ENCODE measurements around the gene TMEM161A. TPM values are rescaled to one million over a fixed set of nuclear protein-coding genes. Genes with fewer than 3 reads are reported as not detected.
"Not testable (repeated sequence)": the region's sequence is repeated elsewhere in the genome, so short reads cannot be mapped to it uniquely, and the experiment has no call there.

The TMEM161A gene
- total and polyA plus RNA-seq, 2 of the 13 experiments (the other 11 are each of a cell fraction or from before 2014, with no cell fraction given), result 25.9 to 31.4 TPM

DNA sequence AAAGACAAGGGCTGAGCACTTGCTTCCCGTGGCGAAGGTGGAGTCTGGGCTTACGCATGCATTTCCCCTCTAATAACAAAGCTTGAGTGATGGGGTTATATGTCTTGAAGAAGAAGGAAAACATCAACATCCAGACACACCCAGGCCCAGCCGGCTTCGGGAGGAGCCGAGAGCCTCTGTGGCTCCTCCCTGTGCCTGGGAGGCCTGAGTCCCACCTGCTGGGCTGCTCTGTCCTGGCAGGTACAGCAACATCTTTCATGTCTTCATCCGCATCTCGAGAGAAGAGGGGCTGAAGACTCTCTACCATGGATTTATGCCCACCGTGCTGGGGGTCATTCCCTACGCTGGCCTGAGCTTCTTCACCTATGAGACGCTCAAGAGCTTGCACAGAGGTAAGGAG, 30.6 kb downstream of the TMEM161A start:
- Histone ChIP-seq H3K27me3 (ENCODE audit: control insufficient read depth in 1 of 2, insufficient read depth in 2 of 2, low read length in 2 of 2) (no peaks in the 10 kb centered on the region), H3K4me2 (ENCODE audit: low read depth, low read length) (no peak overlapping the region), H3K4me1 (ENCODE audit: insufficient read depth, low read length) (peaks cover 50% of the 10 kb centered on the region), H3K79me2 (ENCODE audit: insufficient read depth, low read length) (no peaks in the 10 kb centered on the region), H3K27ac (ENCODE audit: extremely low read length, insufficient read depth, low read length) (no peak overlapping the region), H3K9me3 (ENCODE audit: low read length) (no peaks in the 10 kb centered on the region), H3K4me3 (replicated peaks in 1 of 3; ENCODE audit: insufficient read depth in 1 of 3, low read depth in 2 of 3, low read length in 3 of 3) (no peak overlapping the region), H3K9ac (ENCODE audit: insufficient read depth, low read depth, low read length) (no peak overlapping the region), H2AFZ (ENCODE audit: low read length) (no peak overlapping the region), H3K36me3 (replicated peaks in 1 of 2; ENCODE audit: control insufficient read depth in 1 of 2, insufficient read depth in 2 of 2, low read length in 2 of 2) (no peaks in the 10 kb centered on the region), H4K20me1 (ENCODE audit: insufficient read depth, low read length) (no peaks in the 10 kb centered on the region)
- ChIA-PET CTCF (ENCODE audit: low intra/inter-chr PET ratio, low total read pairs) (no interaction called here), POLR2A (interaction anchor here (1.4 kb wide), 1 partner anchor 8 kb away, joined by 5 read pairs; no protein-coding TSS in a partner anchor)
- no peak for DNase-seq (ENCODE audit: low spot score)
- no TSS peak for BruUV-seq (replicated peaks)
- ATAC-seq, result no peak
- FAIRE-seq, result no peak
- in situ Hi-C loops (cut with HindIII; ENCODE audit: extremely low pct_ligation_motif_present, low pct_unique_long_range_greater_than_20kb), result no loop called here
- WGBS (ENCODE audit: low lambda C conversion rate), result 91% methylated on average over 9 of the region's 11 CpGs
- intact Hi-C loops (cut with micrococcal nuclease; ENCODE audit: unreplicated experiment), result no loop called here
- TF ChIP-seq ZBTB42 (CRISPR knock-in tag; IDR thresholded peaks at IDR 0.05) (no peak), ZNF768 (CRISPR knock-in tag; IDR thresholded peaks at IDR 0.05) (no peak), PCBP2 (optimal IDR thresholded peaks at IDR 0.05; ENCODE audit: low read depth, low read length, poor library complexity, severe bottlenecking) (no peak), MEIS1 (CRISPR knock-in tag; IDR thresholded peaks at IDR 0.05; ENCODE audit: borderline replicate concordance) (no peak), ZNF430 (CRISPR knock-in tag; IDR thresholded peaks at IDR 0.05) (no peak), ZBTB37 (CRISPR knock-in tag; IDR thresholded peaks at IDR 0.05) (no peak)

- FAIRE-seq; H3K4me3 ChIP-seq (replicated peaks in 1 of 3; ENCODE audit: insufficient read depth in 1 of 3, low read depth in 2 of 3, low read length in 3 of 3); H2AFZ ChIP-seq (ENCODE audit: low read length); H3K27me3 ChIP-seq (ENCODE audit: control insufficient read depth in 1 of 2, insufficient read depth in 2 of 2, low read length in 2 of 2); POLR2A ChIA-PET; H3K27ac ChIP-seq (ENCODE audit: extremely low read length, insufficient read depth, low read length); H3K36me3 ChIP-seq (replicated peaks in 1 of 2; ENCODE audit: control insufficient read depth in 1 of 2, insufficient read depth in 2 of 2, low read length in 2 of 2); CTCF ChIA-PET (ENCODE audit: low intra/inter-chr PET ratio, low total read pairs); H3K9me3 ChIP-seq (ENCODE audit: low read length); ATAC-seq; H3K79me2 ChIP-seq (ENCODE audit: insufficient read depth, low read length); H4K20me1 ChIP-seq (ENCODE audit: insufficient read depth, low read length); H3K9ac ChIP-seq (ENCODE audit: insufficient read depth, low read depth, low read length); DNase-seq (ENCODE audit: low spot score); H3K4me2 ChIP-seq (ENCODE audit: low read depth, low read length); intact Hi-C loops (cut with micrococcal nuclease; ENCODE audit: unreplicated experiment); in situ Hi-C loops (cut with HindIII; ENCODE audit: extremely low pct_ligation_motif_present, low pct_unique_long_range_greater_than_20kb); BruUV-seq (replicated peaks): not testable (repeated sequence)
- WGBS (ENCODE audit: low lambda C conversion rate), result 99% methylated on average over 7 of the region's 7 CpGs
- TF ChIP-seq ZNF121 (CRISPR knock-in tag; IDR thresholded peaks at IDR 0.05), result peak; percentile 79
- peaks cover 51% of the 10 kb centered on the region for H3K4me1 ChIP-seq (ENCODE audit: insufficient read depth, low read length)
Measured at GRCh38 chr19:19106938-19107337, 31.3 kb downstream of the TMEM161A start.
